GDM1 (cell line): ENCODE results near the gene TRAF3.
"Not testable (repeated sequence)": the region's sequence is repeated elsewhere in the genome, so short reads cannot be mapped to it uniquely, and the experiment has no call there.

ENCODE experiments used
- DNase-seq: peaks from one replicate; lab custom pipeline; 2025; lab: John Stamatoyannopoulos, UW

The TRAF3 gene

DNA sequence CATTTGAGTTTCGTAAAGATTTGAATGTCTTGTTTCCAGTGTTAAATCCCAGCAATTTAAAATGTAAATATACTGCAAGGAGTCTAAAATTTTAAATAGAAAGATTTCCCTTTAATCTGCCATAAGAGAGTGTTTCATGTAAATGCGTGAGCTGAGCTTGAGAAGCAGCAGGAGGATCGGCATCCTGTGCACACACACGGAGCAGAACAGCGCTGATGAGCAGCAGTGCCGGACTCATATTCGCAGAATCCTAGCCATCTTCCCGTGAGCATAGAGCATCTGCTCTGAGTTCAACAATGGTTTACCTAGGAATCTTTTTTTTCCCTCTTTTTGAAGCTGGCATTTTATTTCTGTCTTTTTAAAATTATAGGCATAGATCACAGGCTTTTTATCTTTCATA, 115.4 kb downstream of the TRAF3 start:
- DNase-seq: no peak

DNA sequence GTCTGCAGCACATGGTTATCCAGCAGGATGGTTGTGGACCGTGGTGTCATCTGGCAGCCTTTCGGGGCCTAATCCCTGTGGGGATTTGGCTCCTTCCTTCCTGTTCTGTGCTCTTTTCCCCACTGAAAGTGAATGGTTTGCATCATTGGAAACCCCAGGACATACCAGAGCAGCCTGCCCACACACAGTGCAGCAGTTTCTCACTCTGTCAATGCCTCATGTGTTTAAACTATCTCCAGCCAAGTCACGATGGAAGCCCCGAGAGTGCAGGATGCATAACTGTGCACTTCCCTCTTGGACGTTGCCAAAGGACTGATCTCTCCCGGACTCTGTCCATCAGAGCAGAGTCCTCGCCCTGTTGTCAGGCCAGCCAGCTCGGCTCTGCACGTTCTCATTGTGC, 116.2 kb downstream of the TRAF3 start:
- no peak for DNase-seq

DNA sequence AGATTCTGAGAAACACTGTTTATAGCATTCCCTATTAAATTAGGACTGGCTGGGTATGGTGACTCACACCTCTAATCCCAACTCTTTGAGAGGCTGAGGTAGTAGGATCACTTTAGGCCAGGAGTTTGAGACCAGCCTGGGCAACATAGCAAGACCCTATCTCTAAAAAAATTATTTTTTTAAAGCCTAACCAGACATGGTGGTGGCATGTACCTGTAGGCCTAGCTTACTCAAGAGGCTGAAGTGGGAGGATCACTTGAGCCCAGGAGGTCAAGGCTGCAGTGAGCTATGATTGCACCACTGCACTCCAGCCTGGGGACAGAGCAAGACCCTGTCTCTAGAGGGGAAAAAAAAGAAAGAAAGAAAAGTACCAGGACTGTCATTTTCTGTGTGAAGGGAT, 119.5 kb downstream of the TRAF3 start:
- DNase-seq: not testable (repeated sequence)

DNA sequence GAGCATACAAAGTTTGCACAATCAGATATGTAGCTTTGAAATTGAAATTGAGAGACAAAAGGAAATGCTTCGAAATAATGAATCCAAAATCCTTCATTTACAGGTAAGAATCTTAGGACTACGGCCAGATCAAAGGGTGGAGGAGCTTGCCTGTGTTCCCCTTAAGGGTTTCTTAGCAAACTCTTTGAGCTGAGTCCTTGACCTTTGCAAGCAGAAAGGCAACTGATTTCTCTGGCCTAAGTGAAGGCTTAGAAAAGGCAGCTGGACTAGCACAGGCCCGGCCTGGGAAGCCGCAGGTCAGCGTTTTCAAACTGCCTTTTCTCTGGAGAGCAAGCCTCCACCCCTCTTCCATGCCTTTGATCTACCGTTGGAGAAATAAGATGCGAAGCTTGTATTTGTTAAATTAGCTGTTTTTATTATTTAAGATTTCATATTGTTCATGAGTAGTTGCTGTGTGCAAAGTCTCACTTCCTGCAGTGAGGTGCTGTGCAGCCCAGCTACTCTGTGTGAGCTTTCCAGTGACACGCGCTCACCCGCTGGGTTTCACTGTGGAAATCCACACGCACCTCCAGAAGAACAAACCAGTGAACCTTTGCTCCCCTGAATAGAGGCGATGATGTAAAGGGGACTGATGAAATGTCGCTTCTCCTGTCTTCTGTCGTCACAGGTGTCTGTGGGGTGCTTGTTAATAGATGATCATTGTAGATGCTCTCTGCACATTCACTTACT, 120.2 kb downstream of the TRAF3 start:
- DNase-seq: no peak

- no peak for DNase-seq
These were observed 121.0 kb downstream of the TRAF3 start for GRCh38 chr14:102898298-102898697.

DNA sequence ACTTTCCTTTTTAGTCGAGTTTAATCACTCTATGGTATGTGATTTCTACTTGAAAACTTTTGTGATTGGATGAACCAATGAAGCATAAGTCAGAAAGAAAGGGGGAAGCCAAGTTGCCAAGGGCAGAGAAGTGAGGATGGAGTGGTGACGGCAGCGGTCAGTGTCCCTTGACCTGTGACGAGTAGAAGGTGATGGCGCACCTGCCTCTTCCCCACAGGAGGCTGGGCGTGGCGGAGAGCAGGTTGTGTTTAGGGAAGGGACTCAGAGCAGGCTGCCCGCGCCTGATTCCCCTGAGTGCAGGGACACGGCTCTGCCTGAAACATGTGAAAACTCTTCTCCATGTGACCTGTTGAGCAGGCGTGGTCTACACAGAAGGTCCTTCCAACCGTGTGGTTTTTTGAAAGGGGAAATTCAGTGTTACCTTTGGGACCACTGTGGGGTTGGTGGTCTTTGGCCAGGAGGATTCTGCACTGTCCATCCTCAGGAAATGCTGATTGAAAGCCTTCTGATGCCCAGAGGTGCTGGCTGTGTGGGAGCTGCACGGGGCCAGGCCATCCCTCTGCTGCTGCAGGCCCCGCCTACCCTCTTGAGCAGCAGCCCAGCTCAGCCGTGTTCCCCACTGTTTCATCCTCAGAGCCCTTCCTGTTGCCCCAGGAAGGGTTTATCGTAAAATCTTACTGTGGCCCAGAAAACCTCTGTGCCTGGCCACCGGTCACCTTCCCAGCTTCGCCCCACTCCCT, 121.7 kb downstream of the TRAF3 start:
- DNase-seq: no peak

GRCh38 chr14:102899516-102899900, 122.3 kb downstream of the TRAF3 start:
- DNase-seq: no peak

GRCh38 chr14:102900631-102901571, 123.7 kb downstream of the TRAF3 start:
- no peak for DNase-seq

- no peak for DNase-seq
These were observed 124.4 kb downstream of the TRAF3 start for GRCh38 chr14:102901633-102902032.

- no peak for DNase-seq
These were observed 124.8 kb downstream of the TRAF3 start for GRCh38 chr14:102902086-102902485.

DNA sequence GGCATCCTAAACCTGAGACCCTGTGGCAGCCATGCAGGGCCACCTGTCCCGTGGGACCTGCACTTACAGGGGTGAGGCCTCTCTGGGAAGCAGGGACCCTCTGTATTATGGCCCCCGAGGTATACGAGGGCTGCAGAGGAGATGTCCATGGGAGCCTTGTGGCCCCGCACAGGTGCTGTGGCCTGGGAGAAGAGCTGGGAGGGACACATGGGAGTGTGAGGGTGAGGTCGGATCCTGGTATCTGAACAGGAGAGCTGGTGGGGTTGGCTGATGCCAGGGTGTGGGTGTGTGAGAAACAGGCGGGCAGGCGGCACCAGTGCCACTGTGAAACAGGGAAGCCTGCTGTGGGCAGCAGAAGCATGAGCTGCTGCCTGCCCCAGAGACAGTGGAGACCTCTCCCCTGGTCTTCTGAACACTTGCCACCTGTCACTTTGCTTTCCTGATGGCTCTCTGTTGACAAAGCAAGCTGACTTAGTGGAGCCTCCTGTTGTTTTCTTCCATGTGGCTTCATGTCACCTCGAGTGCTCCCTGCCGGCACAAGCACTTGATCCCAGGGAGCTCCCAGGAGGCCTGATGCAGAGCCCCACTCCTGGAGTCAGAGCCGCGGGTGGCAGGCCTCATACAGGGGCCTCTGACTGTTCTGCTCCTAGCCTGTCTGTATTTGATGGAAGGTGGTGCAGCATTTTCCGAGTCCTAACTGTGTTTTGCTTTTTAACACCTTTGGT, 125.4 kb downstream of the TRAF3 start:
- no peak for DNase-seq

GRCh38 chr14:102903248-102903888, 126.1 kb downstream of the TRAF3 start:
- no peak for DNase-seq

GRCh38 chr14:102903889-102904512, 126.8 kb downstream of the TRAF3 start:
- no peak for DNase-seq

GRCh38 chr14:102905116-102906108, 128.2 kb downstream of the TRAF3 start:
- no peak for DNase-seq

DNA sequence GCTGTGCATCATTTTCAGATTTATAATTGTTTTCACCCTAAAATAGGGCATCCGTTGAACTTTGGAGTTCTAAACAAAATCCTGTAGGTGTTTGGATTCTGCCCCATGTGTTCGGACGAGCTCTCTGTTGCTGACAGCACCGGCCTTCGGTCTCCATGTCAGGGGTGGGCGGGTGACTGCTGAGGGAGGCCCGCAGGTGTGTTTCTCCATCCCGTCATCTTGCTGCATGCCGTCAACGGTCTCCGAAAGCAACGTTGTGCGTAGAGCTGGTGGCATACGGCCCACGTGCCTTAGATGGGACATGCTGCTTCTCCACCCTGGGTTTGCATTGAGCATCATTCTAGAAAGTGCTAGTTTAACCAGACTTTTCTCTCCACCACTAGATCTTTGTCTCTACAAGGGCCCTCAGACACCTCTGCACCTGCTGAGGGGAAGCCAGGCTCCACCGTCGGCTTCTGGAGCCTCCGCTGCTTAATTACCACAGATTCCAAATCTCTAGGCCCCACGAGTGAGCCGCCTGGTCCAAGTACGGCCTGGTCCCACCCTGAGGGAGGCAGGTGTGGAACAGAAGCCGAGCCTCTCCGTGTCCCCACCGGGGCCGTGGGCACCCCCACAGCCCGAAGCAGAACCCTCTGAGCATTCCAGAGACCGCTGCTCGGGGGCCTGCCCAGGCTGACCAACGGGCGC, 129.5 kb downstream of the TRAF3 start:
- no peak for DNase-seq

- DNase-seq: no peak
These were observed 130.1 kb downstream of the TRAF3 start for GRCh38 chr14:102907303-102907844.

GRCh38 chr14:102907980-102908730, 130.9 kb downstream of the TRAF3 start:
- no peak for DNase-seq
